ENCODE data around the gene ANGPT4. TPM values are rescaled to one million over a fixed set of nuclear protein-coding genes. Genes with fewer than 3 reads are reported as not detected.

ANGPT4 gene
- polyA plus RNA-seq, 3 donors = 0.07 to 0.14 TPM; not detected in 1

DNA sequence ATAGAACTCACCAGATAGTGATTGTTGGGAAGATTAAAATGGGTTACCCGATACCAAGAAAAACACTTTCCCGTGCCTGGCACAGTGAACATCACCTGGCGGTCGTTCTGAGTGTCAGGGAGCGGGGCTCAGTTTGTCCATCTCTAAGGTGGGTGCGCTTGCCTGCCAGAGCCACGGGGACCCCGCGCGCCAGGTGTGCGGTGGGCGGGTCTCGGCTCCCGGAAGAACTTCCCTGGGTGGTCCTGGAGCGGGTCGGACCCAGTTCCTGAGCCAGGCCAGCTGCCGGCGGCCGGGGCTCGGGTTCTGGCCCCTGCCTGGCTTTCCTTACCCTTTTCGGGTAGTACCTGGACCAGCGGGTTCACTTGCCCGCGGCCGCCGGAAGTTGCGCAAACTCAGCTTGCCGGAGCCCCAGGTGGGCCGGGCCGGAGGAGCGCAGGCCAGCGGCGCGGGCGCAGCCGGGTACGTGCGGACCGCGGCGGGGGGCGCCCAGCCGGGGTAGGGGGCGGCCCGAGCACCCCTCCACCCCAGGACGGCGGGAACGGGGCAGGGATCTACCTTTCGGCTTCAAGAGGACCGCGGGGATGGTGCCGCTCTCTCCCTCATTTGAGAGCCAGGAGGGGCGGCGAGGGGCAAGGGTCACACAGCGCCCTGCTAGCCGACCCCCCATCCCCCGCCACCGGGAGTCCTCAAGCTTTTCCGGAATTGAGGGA, 75.1 kb downstream of the ANGPT4 start:
- Histone ChIP-seq H3K4me3 (replicated peaks in 1 of 3; ENCODE audit: low read depth in 2 of 3, low read length in 3 of 3) (peak overlapping the region in 1 of 3 experiments; percentile 61), H3K4me2 (replicated peaks; ENCODE audit: extremely low read depth, low read length, poor library complexity, severe bottlenecking) (peak overlapping the region; percentile 70), H2AFZ (ENCODE audit: insufficient read depth, low read depth, low read length, poor library complexity, severe bottlenecking) (no peak overlapping the region), H3K9me3 (replicated peaks in 1 of 2; ENCODE audit: control insufficient read depth in 1 of 2, insufficient read depth in 1 of 2, low read length in 2 of 2) (no peaks in the 10 kb centered on the region), H3K36me3 (replicated peaks in 1 of 2; ENCODE audit: control insufficient read depth in 1 of 2, insufficient read depth in 2 of 2, low read length in 2 of 2) (peaks cover 10 to 19% of the 10 kb centered on the region in 2 donors), H3K4me1 (ENCODE audit: control insufficient read depth in 1 of 2, insufficient read depth in 2 of 2, low read length in 2 of 2) (peaks cover 70 to 79% of the 10 kb centered on the region in 2 donors), H3K9ac (ENCODE audit: insufficient read depth, low read length, poor library complexity, severe bottlenecking) (peak overlapping the region; percentile 29), H3K27me3 (ENCODE audit: control insufficient read depth in 2 of 2, insufficient read depth in 2 of 2, low read length in 2 of 2) (peaks cover 5 to 17% of the 10 kb centered on the region in 2 donors), H3K27ac (ENCODE audit: low read depth in 1 of 2, low read length in 2 of 2) (no peak overlapping the region), H4K20me1 (ENCODE audit: insufficient read depth, low read length) (peaks cover 91% of the 10 kb centered on the region), H3K79me2 (ENCODE audit: insufficient read depth, low read length) (peaks cover 89% of the 10 kb centered on the region)
- intact Hi-C loops (cut with micrococcal nuclease) = loop anchor here in 1 of 2 donors (5.0 kb wide), 1 partner anchor 41 kb away; no protein-coding TSS in a partner anchor
- Mint-ChIP-seq H3K27ac (peak overlapping the region in 2 of 7 donors; percentile 80 to 83), H3K4me3 (peak overlapping the region; percentile 64 to 86), H3K27me3 (ENCODE audit: low read depth in 3 of 3) (peaks cover 15 to 27% (median 17%) of the 10 kb centered on the region in 3 donors), H3K4me1 (peaks cover 74% of the 10 kb centered on the region), H3K9me3 (peaks cover 0 to 10% (median 2%) of the 10 kb centered on the region in 7 donors), H3K36me3 (peaks cover 41 to 55% of the 10 kb centered on the region in 2 donors)
- 17% methylated on average over 51 of the region's 59 CpGs for WGBS (ENCODE audit: insufficient coverage)
- TF ChIP-seq, protein P1, sequence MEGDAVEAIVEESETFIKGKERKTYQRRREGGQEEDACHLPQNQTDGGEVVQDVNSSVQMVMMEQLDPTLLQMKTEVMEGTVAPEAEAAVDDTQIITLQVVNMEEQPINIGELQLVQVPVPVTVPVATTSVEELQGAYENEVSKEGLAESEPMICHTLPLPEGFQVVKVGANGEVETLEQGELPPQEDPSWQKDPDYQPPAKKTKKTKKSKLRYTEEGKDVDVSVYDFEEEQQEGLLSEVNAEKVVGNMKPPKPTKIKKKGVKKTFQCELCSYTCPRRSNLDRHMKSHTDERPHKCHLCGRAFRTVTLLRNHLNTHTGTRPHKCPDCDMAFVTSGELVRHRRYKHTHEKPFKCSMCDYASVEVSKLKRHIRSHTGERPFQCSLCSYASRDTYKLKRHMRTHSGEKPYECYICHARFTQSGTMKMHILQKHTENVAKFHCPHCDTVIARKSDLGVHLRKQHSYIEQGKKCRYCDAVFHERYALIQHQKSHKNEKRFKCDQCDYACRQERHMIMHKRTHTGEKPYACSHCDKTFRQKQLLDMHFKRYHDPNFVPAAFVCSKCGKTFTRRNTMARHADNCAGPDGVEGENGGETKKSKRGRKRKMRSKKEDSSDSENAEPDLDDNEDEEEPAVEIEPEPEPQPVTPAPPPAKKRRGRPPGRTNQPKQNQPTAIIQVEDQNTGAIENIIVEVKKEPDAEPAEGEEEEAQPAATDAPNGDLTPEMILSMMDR (IDR thresholded peaks at IDR 0.05) = no peak
- no peak for DNase-seq

DNA sequence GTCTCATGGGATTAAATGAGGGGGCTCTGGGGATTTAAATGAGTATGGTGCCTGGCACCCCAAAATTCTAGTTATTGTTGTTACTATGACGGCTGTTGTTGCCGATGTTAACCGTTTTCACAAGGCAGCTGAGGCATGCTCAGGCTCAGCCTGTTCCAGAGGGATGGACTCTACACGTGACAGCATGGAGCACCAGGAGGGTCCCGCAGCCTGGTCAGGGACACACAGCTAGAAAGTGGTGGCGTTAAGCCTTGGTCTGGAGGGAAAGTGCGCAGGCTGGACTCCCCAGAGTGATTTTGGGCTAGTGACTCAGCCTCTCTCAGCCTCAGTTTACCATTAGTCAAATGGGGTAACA, 75.7 kb downstream of the ANGPT4 start:
- Mint-ChIP-seq H3K27ac (peak overlapping the region in 4 of 7 donors; percentile 8 to 83 (median 64)), H3K4me1 (peaks cover 74% of the 10 kb centered on the region), H3K36me3 (peaks cover 39 to 52% of the 10 kb centered on the region in 2 donors), H3K4me3 (peak overlapping the region; percentile 12 to 80), H3K9me3 (peaks cover 0 to 10% (median 2%) of the 10 kb centered on the region in 7 donors), H3K27me3 (ENCODE audit: low read depth in 3 of 3) (peaks cover 15 to 27% (median 17%) of the 10 kb centered on the region in 3 donors)
- Histone ChIP-seq H3K79me2 (ENCODE audit: insufficient read depth, low read length) (peaks cover 90% of the 10 kb centered on the region), H3K4me2 (replicated peaks; ENCODE audit: extremely low read depth, low read length, poor library complexity, severe bottlenecking) (peak overlapping the region; percentile 70), H3K27me3 (ENCODE audit: control insufficient read depth in 2 of 2, insufficient read depth in 2 of 2, low read length in 2 of 2) (peaks cover 5 to 17% of the 10 kb centered on the region in 2 donors), H3K36me3 (replicated peaks in 1 of 2; ENCODE audit: control insufficient read depth in 1 of 2, insufficient read depth in 2 of 2, low read length in 2 of 2) (peaks cover 10 to 19% of the 10 kb centered on the region in 2 donors), H3K27ac (ENCODE audit: low read depth in 1 of 2, low read length in 2 of 2) (no peak overlapping the region), H2AFZ (ENCODE audit: insufficient read depth, low read depth, low read length, poor library complexity, severe bottlenecking) (no peak overlapping the region), H3K4me1 (ENCODE audit: control insufficient read depth in 1 of 2, insufficient read depth in 2 of 2, low read length in 2 of 2) (peaks cover 70 to 79% of the 10 kb centered on the region in 2 donors), H3K4me3 (replicated peaks in 1 of 3; ENCODE audit: low read depth in 2 of 3, low read length in 3 of 3) (peak overlapping the region in 1 of 3 experiments; percentile 61), H3K9me3 (replicated peaks in 1 of 2; ENCODE audit: control insufficient read depth in 1 of 2, insufficient read depth in 1 of 2, low read length in 2 of 2) (no peaks in the 10 kb centered on the region), H3K9ac (ENCODE audit: insufficient read depth, low read length, poor library complexity, severe bottlenecking) (no peak overlapping the region), H4K20me1 (ENCODE audit: insufficient read depth, low read length) (peaks cover 90% of the 10 kb centered on the region)
- intact Hi-C loops (cut with micrococcal nuclease) = loop anchor here in 1 of 2 donors (5.0 kb wide), 1 partner anchor 42 kb away; no protein-coding TSS in a partner anchor
- 92% methylated on average over 4 of the region's 7 CpGs for WGBS (ENCODE audit: insufficient coverage)
- DNase-seq = no peak
- TF ChIP-seq, protein P1 (IDR thresholded peaks at IDR 0.05) = no peak
